K562 (cell line): ENCODE measurements around the gene SFR1. TPM values are rescaled to one million over a fixed set of nuclear protein-coding genes. Genes with fewer than 3 reads are reported as not detected.

Experiments
- CBFA2T3 ChIP-seq: fragments of 450-650 bp; IDR thresholded peaks from 2 replicates; pipeline ENCODE4 v1.6.1; 2017
- CREM ChIP-seq: IDR thresholded peaks from 2 replicates; pipeline ENCODE4 v1.6.1; 2014; ENCODE audit warnings: antibody characterized with exemption, low read depth
- ELK3 ChIP-seq: fragments of 450-650 bp; formaldehyde crosslinking; IDR thresholded peaks from 2 replicates; pipeline ENCODE4 v1.4.0; 2020; ENCODE audit warnings: mild to moderate bottlenecking
- IRF2 ChIP-seq: sonication (generic); formaldehyde crosslinking; IDR thresholded peaks from 2 replicates; pipeline ENCODE4 v1.8.1; 2022; ENCODE audit warnings: mild to moderate bottlenecking, missing genetic modification reagents
- LCOR ChIP-seq: sonication (generic); formaldehyde crosslinking; IDR thresholded peaks from 2 replicates; pipeline ENCODE4 v1.8.0; 2022; ENCODE audit warnings: mild to moderate bottlenecking, missing genetic modification reagents
- MAFF ChIP-seq: IDR thresholded peaks from 2 replicates; pipeline ENCODE4 v1.6.1; 2012; ENCODE audit warnings: low read length, improper control_type of control experiment
- NKRF ChIP-seq: fragments of 450-650 bp; IDR thresholded peaks from 2 replicates; pipeline ENCODE4 v1.6.1; 2016; ENCODE audit warnings: borderline replicate concordance
- RCOR1 ChIP-seq, 2 experiments: IDR thresholded peaks; 2 replicates each; pipeline ENCODE4 v1.6.1; 2012; ENCODE audit warnings: low read depth in 2 of 2, low read length in 2 of 2, borderline replicate concordance in 1 of 2, improper control_type of control experiment in 1 of 2
- RHOXF2B ChIP-seq: fragments of 250-450 bp; sonication (Bioruptor Pico); conservative IDR thresholded peaks from 2 replicates; pipeline ENCODE4 v1.5.1; 2021
- SFPQ ChIP-seq: fragments of 200-400 bp; formaldehyde crosslinking; IDR thresholded peaks from 2 replicates; pipeline ENCODE4 v1.6.1; 2017; ENCODE audit warnings: mild to moderate bottlenecking, low read depth, low read length, moderate library complexity
- SMARCB1 ChIP-seq: IDR thresholded peaks from 2 replicates; pipeline ENCODE4 v1.6.1; 2011; ENCODE audit warnings: improper control_type of control experiment, low read depth; ENCODE audit not compliant: insufficient read length
- SPI1 ChIP-seq: IDR thresholded peaks from 2 replicates; pipeline ENCODE4 v1.6.1; 2011; ENCODE audit warnings: low read depth, low read length, control low read depth, borderline replicate concordance
- TOE1 ChIP-seq, 2 experiments: fragments of 450-650 bp in 1 of 2; sonication (generic) in 1 of 2; formaldehyde crosslinking in 1 of 2; IDR thresholded peaks; 2 replicates each; pipeline versions ENCODE4 v1.7.1 to v1.8.0; 2016 to 2022; ENCODE audit warnings: borderline replicate concordance in 2 of 2, mild to moderate bottlenecking in 2 of 2, antibody characterized with exemption in 1 of 2, inconsistent platforms in 1 of 2, low read depth in 1 of 2, missing genetic modification reagents in 1 of 2, moderate library complexity in 1 of 2
- ZBTB9 ChIP-seq: fragments of 450-650 bp; formaldehyde crosslinking; IDR thresholded peaks from 2 replicates; pipeline ENCODE4 v1.4.0; 2020; ENCODE audit warnings: mild to moderate bottlenecking, moderate library complexity
- ZNF79 ChIP-seq: fragments of 250-450 bp; sonication (Bioruptor Pico); IDR thresholded peaks from 2 replicates; pipeline ENCODE4 v1.4.0; 2020; ENCODE audit warnings: low read depth, mild to moderate bottlenecking, moderate library complexity
- polyA plus RNA-seq, 8 experiments: library from polyadenylated mRNA; depleted of rRNA in 4 of 8; stranded (reverse) in 5 of 8; unstranded in 3 of 8; fragments of >200 nt; fragmentation: Nextera tagmentation in 2 of 8; fragmentation: Illumina TruSeq in 1 of 8; extraction: Ambion mirVana in 2 of 8; extraction: Trizol in 1 of 8; gene quantifications; 2 replicates each; pipeline versions ENCODE4 v1.2.1 to v1.2.3, GENCODE V29; 2011 to 2014; ENCODE audit warnings: inconsistent platforms in 1 of 8, missing spikeins in 1 of 8
- total RNA-seq, 7 experiments: library from RNA; depleted of rRNA in 6 of 7; stranded (reverse); fragments of >200 nt in 6 of 7; fragmentation: Illumina TruSeq in 2 of 7; extraction: Trizol in 2 of 7; gene quantifications; 2 replicates each; pipeline versions ENCODE4 v1.2.1 to v1.2.3, GENCODE V29; 2011 to 2021; ENCODE audit warnings: low replicate concordance in 1 of 7
- TF ChIP-seq, protein P1 (sequence below): sonication (generic); formaldehyde crosslinking; IDR thresholded peaks from 2 replicates; pipeline ENCODE4 v1.8.1; 2022; ENCODE audit warnings: missing genetic modification reagents

The SFR1 gene
- total and polyA plus RNA-seq, 9 of the 15 experiments (the other 6 are each of a cell fraction or from before 2014, with no cell fraction given): 4.3 to 18.7 (median 9.1) TPM

- TF ChIP-seq SMARCB1: no peak
- TF ChIP-seq MAFF: no peak
- TF ChIP-seq, protein P1, sequence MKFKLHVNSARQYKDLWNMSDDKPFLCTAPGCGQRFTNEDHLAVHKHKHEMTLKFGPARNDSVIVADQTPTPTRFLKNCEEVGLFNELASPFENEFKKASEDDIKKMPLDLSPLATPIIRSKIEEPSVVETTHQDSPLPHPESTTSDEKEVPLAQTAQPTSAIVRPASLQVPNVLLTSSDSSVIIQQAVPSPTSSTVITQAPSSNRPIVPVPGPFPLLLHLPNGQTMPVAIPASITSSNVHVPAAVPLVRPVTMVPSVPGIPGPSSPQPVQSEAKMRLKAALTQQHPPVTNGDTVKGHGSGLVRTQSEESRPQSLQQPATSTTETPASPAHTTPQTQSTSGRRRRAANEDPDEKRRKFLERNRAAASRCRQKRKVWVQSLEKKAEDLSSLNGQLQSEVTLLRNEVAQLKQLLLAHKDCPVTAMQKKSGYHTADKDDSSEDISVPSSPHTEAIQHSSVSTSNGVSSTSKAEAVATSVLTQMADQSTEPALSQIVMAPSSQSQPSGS (CRISPR knock-in tag): no peak
- TF ChIP-seq RCOR1 (IDR thresholded peaks at IDR 0.05; ENCODE audit: borderline replicate concordance in 1 of 2, low read depth in 2 of 2, low read length in 2 of 2): peak in 1 of 2 experiments; percentile 63; a peak in 1 of 4 replicates
- 0 out of 2 replicates have a peak, but pooled peaks have one; percentile 4 for TF ChIP-seq LCOR
- TF ChIP-seq SFPQ: no peak
- TF ChIP-seq NKRF: no peak
- TF ChIP-seq SPI1: no peak
- no peak for TF ChIP-seq IRF2 (CRISPR knock-in tag)
- no peak for TF ChIP-seq ELK3
- no peak for TF ChIP-seq ZBTB9 (CRISPR knock-in tag)
- TF ChIP-seq CREM: no peak
- TF ChIP-seq RHOXF2B (CRISPR knock-in tag): no peak
- TF ChIP-seq ZNF79: no peak
- peak; percentile 64; the same call in 1 of the 2 replicates for TF ChIP-seq TOE1 (IDR thresholded peaks at IDR 0.05; ENCODE audit: borderline replicate concordance)
- no peak for TF ChIP-seq TOE1 (CRISPR knock-in tag; IDR thresholded peaks at IDR 0.05; ENCODE audit: borderline replicate concordance, low read depth)
- TF ChIP-seq CBFA2T3: no peak
Observed at GRCh38 chr10:104120903-104121484, 977 bp upstream of the SFR1 start (continued).
